Measurements from ENCODE around the gene SLC25A44. TPM values are rescaled to one million over a fixed set of nuclear protein-coding genes. Genes with fewer than 3 reads are reported as not detected.
A peak's percentile ranks its signal among the peaks of the same experiment; 100 is the strongest.

SLC25A44 gene
- total RNA-seq, 1 experiment from 2014 or later = 33.0 TPM

GRCh38 chr1:156217871-156218270 lies 24.0 kb downstream of the SLC25A44 start:
- H3K36me3 ChIP-seq (ENCODE audit: control insufficient read depth, insufficient read depth, low read length) = no peaks in the 10 kb centered on the region; the same call in 1 of the 2 replicates
- DNase-seq (ENCODE audit: low read depth, low spot score) = no peak
- H3K4me1 ChIP-seq (ENCODE audit: control insufficient read depth, insufficient read depth, low read length) = peaks cover 3% of the 10 kb centered on the region; the same call in 1 of the 2 replicates
- no peaks in the 10 kb centered on the region for H3K27me3 ChIP-seq (ENCODE audit: control insufficient read depth, insufficient read depth, low read length)
- H3K9me3 ChIP-seq (ENCODE audit: control insufficient read depth, insufficient read depth, low read depth, low read length) = no peaks in the 10 kb centered on the region
- no peak overlapping the region for H3K27ac ChIP-seq (ENCODE audit: low read length)
- no peak for ATAC-seq
- TF ChIP-seq POLR2AphosphoS5 (IDR thresholded peaks at IDR 0.05; ENCODE audit: low read depth, low read length) (no peak), REST (IDR thresholded peaks at IDR 0.05; ENCODE audit: insufficient read depth in 1 of 2, low read depth in 2 of 2, low read length in 1 of 2) (no peak), TCF7L2 (IDR thresholded peaks at IDR 0.05; ENCODE audit: low read depth, low read length) (no peak), CTCF (IDR thresholded peaks at IDR 0.05) (no peak), SIN3A (IDR thresholded peaks at IDR 0.05; ENCODE audit: borderline replicate concordance, insufficient read depth, low read depth, low read length) (no peak)
- TSS peak; percentile 27 for BruUV-seq (replicated peaks)
- ChIA-PET POLR2A (no interaction called here), CTCF (no interaction called here)
- H3K4me3 ChIP-seq (ENCODE audit: low read depth in 2 of 2, low read length in 2 of 2) = no peak overlapping the region
- in situ Hi-C loops (cut with HindIII; ENCODE audit: low pct_unique_long_range_greater_than_20kb, low sequenced_read_pairs) = no loop called here
- intact Hi-C loops (cut with micrococcal nuclease; ENCODE audit: unreplicated experiment) = no loop called here

- Histone ChIP-seq H3K36me3 (ENCODE audit: control insufficient read depth, insufficient read depth, low read length) (peaks cover 2% of the 10 kb centered on the region; the same call in 1 of the 2 replicates), H3K4me1 (ENCODE audit: control insufficient read depth, insufficient read depth, low read length) (peaks cover 1% of the 10 kb centered on the region; the same call in 1 of the 2 replicates), H3K4me3 (ENCODE audit: low read depth in 2 of 2, low read length in 2 of 2) (no peak overlapping the region), H3K9me3 (ENCODE audit: control insufficient read depth, insufficient read depth, low read depth, low read length) (no peaks in the 10 kb centered on the region), H3K27ac (ENCODE audit: low read length) (no peak overlapping the region), H3K27me3 (ENCODE audit: control insufficient read depth, insufficient read depth, low read length) (no peaks in the 10 kb centered on the region)
- ChIA-PET CTCF (no interaction called here), POLR2A (no interaction called here)
- TF ChIP-seq TCF7L2 (IDR thresholded peaks at IDR 0.05; ENCODE audit: low read depth, low read length) = no peak
- TF ChIP-seq CTCF (IDR thresholded peaks at IDR 0.05) = no peak
- TF ChIP-seq POLR2AphosphoS5 (IDR thresholded peaks at IDR 0.05; ENCODE audit: low read depth, low read length) = no peak
- TF ChIP-seq REST (IDR thresholded peaks at IDR 0.05; ENCODE audit: insufficient read depth in 1 of 2, low read depth in 2 of 2, low read length in 1 of 2) = no peak
- TF ChIP-seq SIN3A (IDR thresholded peaks at IDR 0.05; ENCODE audit: borderline replicate concordance, insufficient read depth, low read depth, low read length) = no peak
- ATAC-seq (no peak), DNase-seq (ENCODE audit: low read depth, low spot score) (no peak)
- in situ Hi-C loops (cut with HindIII; ENCODE audit: low pct_unique_long_range_greater_than_20kb, low sequenced_read_pairs) = no loop called here
- BruUV-seq (replicated peaks) = no TSS peak
- intact Hi-C loops (cut with micrococcal nuclease; ENCODE audit: unreplicated experiment) = no loop called here
These were observed 26.3 kb downstream of the SLC25A44 start for GRCh38 chr1:156220226-156220625.
